PC-9 (cell line): ENCODE results near the gene DGKZ.

Source experiments
- CTCF ChIP-seq: fragments of 200-600 bp; sonication (generic); conservative IDR thresholded peaks from 2 replicates; pipeline ENCODE4 v1.6.1; 2017; ENCODE audit warnings: mixed run types, antibody characterized with exemption, mild to moderate bottlenecking, moderate library complexity
- EZH2 ChIP-seq: fragments of 200-600 bp; sonication (generic); IDR thresholded peaks from 2 replicates; pipeline ENCODE4 v1.8.0; 2017; ENCODE audit warnings: antibody characterized with exemption, low read depth

- TF ChIP-seq CTCF (no peak), EZH2 (no peak)
Observed at GRCh38 chr11:46407635-46408034, 60.4 kb downstream of the DGKZ start.
